GM03348 (cell line): ENCODE data around the gene FCER2.

Source experiments
- DNase-seq: peaks from one replicate; pipeline ENCODE4 v3.0.0; 2012; ENCODE audit warnings: low spot score

The FCER2 gene

GRCh38 chr19:7732045-7732444 lies 30.1 kb upstream of the FCER2 start, which contains the start of gene CLEC4G:
CLEC4G (minus strand) TSS chr19:7732110; CDS start chr19:7732102, 8 bp downstream.
- DNase-seq = no peak

- no peak for DNase-seq
Observed at GRCh38 chr19:7731615-7732014, 29.7 kb upstream of the FCER2 start.

- DNase-seq = no peak
Observed at GRCh38 chr19:7731218-7731595, 29.3 kb upstream of the FCER2 start.

- no peak for DNase-seq
Observed at GRCh38 chr19:7730286-7731217, 28.6 kb upstream of the FCER2 start.

GRCh38 chr19:7729831-7730285 lies 27.9 kb upstream of the FCER2 start:
- no peak for DNase-seq

GRCh38 chr19:7729211-7729610 lies 27.3 kb upstream of the FCER2 start:
- no peak for DNase-seq

GRCh38 chr19:7725791-7726190 lies 23.9 kb upstream of the FCER2 start:
- DNase-seq = no peak

GRCh38 chr19:7722231-7722651 lies 20.3 kb upstream of the FCER2 start:
- no peak for DNase-seq

- no peak for DNase-seq
Observed at GRCh38 chr19:7720351-7720750, 18.4 kb upstream of the FCER2 start.

GRCh38 chr19:7718668-7719067 lies 16.7 kb upstream of the FCER2 start:
- no peak for DNase-seq

GRCh38 chr19:7716762-7717161 lies 14.8 kb upstream of the FCER2 start:
- DNase-seq = no peak

- no peak for DNase-seq
Observed at GRCh38 chr19:7715671-7716070, 13.7 kb upstream of the FCER2 start.

GRCh38 chr19:7710616-7711015 lies 8.7 kb upstream of the FCER2 start:
- no peak for DNase-seq

- DNase-seq = no peak
Observed at GRCh38 chr19:7709932-7710460, 8.1 kb upstream of the FCER2 start.

GRCh38 chr19:7706955-7707456 lies 5.1 kb upstream of the FCER2 start:
- no peak for DNase-seq

- no peak for DNase-seq
Observed at GRCh38 chr19:7706188-7706954, 4.4 kb upstream of the FCER2 start.

- DNase-seq = no peak
Observed at GRCh38 chr19:7705387-7706187, 3.7 kb upstream of the FCER2 start.

- DNase-seq = no peak
Observed at GRCh38 chr19:7704280-7705060, 2.5 kb upstream of the FCER2 start.

- DNase-seq = no peak
Observed at GRCh38 chr19:7703332-7703731, 1.4 kb upstream of the FCER2 start.

GRCh38 chr19:7701049-7701653 lies 780 bp downstream of the FCER2 start:
- DNase-seq = no peak
